GOT3 (cell line): Measurements from ENCODE around the gene PRKAA2.
"Not testable (repeated sequence)": the region's sequence is repeated elsewhere in the genome, so short reads cannot be mapped to it uniquely, and the experiment has no call there.

ENCODE experiments used
- DNase-seq: peaks from one replicate; lab custom pipeline; 2025; ENCODE audit warnings: mixed read lengths; lab: John Stamatoyannopoulos, UW

The PRKAA2 gene

DNA sequence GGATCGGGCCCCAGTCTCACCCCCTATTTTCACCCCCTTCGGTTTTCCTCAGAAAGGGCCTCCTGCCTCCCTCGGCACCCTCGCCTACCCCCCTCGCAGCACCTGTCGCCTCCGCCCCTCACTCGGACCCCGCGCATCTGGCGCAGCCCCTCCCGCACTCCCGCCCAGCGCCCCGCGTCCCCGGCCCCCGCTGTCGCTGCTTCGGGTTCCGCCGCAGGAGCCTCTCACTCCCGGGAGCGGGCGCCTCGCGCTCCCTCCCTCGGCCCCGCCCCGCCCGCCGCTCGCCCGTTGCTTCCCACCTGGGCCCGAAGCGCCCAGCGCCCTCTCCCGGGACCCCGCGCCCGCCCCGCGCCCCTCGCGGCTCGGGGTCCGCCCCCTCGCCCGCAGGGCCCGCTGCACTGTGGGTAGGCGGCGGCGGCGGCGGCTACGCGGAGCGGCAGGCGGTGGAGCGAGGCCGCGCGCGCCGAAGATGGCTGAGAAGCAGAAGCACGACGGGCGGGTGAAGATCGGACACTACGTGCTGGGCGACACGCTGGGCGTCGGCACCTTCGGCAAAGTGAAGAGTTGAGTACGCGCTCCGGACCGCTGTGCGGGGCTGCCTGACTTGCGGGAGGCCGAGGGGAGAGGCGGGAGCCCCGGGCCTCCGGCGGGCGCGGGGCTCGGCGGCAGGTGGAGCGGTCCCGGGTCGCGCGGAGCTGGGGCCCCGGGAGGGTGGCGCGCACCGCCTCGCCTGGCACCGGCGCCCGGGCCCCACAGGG is at the start of gene PRKAA2:
Gene PRKAA2 (plus strand): TSS at position 396 of the 758 bp plus-strand sequence. CDS start 74 bp downstream, at position 470.
- DNase-seq: peak; percentile 2

- DNase-seq: not testable (repeated sequence)
These were observed 49.5 kb upstream of the PRKAA2 start for GRCh38 chr1:56595397-56596191.

DNA sequence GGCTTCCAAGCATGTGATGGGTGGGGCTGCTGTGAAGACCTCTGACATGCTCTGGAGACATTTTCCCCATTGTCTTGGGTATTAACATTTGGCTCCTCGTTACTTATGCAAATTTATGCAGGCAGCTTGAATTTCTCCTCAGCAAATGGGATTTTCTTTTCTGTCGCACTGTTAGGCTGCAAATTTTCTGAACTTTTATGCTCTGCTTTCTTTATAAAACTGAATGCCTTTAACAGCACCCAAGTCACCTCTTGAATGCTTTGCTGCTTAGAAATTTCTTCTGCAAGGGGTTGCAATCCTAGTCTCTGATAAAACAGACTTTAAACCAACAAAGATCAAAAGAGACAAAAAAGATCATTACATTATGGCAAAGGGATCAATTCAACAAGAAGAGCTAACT is 35.0 kb upstream of the PRKAA2 start:
- not testable (repeated sequence) for DNase-seq

GRCh38 chr1:56610770-56611169 is 34.3 kb upstream of the PRKAA2 start:
- not testable (repeated sequence) for DNase-seq

GRCh38 chr1:56617141-56617540 is 28.0 kb upstream of the PRKAA2 start:
- DNase-seq: no peak

DNA sequence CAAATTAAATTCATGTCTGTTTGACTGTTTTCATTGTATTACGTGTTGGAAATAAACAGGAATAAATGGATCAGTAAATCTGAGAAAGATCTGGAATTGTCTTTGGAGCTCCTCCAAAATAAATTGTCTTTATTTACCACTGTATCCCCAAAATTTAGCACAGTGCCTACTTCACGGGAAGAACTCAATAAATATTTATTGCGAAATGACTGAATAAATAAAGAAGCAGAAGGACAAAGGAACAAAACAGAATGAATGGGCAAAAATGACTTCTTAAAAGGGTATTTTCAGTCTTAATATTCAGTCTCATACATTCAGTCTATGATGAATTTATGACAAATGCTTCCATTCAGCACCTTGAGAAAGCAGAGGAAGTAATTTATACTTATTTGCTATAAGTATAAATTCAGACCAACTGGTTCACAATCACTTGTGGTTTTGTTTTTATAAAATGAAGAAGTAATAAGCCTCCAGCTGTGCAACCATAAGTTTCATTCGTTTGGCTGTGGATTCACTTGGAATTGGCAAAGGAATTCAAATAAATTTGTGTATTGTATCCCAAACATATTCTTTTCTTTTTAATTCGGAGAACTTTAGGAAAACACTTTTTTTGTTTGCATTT is 19.2 kb upstream of the PRKAA2 start:
- no peak for DNase-seq

GRCh38 chr1:56626546-56626945 is 18.6 kb upstream of the PRKAA2 start:
- no peak for DNase-seq

DNA sequence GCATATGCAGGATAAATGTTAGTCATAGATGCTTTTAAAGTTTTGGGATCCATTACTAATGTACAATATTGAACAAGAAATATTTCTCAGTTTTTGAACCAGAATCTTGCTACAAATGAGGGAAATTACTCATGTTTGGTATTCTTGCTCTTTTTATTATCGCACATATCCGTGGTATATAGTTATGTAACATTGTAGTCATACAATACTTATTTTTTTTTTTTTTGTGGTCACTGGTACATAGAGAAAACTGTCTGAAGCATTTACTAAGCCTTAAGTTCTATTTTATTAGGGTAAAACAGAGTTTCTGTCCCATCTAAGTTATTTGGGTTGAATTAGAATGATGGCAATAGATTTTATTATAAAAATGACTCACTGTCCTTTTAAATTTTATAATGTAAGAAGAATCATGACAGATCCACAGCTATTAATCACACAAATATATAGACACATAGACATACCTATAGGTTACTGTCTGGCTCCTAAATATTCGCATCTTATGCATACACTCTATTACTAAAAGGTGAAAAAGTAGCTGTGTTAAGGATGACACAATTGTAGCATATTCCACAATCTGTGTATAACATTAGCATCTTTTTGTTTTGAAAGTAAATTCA is 18.0 kb upstream of the PRKAA2 start:
- DNase-seq: no peak

DNA sequence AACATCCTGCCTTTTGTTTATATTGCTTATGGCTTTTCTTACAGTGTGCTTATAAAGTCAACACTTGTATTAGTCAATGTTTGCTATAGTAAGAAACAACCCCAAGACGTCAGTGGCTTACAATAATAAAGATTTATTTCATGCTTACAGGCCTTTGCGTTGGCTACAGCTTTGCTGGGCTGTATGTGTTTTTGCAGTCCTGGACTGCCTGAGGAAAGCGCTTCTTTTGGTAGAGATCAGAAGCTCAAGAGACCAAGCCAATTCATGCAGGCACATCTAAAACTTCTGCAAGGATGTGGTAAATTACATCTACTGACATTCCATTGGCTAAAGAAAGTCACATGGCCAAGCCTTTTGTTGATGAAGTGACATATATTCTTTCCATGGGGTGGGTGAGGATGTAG is 17.5 kb upstream of the PRKAA2 start:
- DNase-seq: no peak

DNA sequence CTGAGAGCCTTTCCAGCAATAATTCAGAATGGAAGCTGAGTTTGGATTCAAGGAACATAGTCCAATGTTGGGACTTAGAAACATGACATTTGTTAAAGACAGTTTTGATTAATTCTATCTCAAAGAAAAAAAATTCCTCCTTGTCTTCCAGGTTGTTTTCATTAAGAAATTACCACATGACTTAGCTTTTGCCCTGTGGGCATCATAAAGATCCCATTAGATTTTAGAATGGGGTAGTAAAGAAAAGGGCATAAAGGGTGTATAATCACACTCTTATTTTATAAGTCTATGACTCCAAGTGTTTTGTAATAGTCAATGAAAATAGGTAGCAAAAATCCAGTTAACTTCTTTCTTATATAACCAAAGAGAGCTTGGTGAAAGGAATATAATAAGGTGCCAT is 14.3 kb upstream of the PRKAA2 start:
- no peak for DNase-seq

GRCh38 chr1:56631901-56632300 is 13.2 kb upstream of the PRKAA2 start:
- no peak for DNase-seq

DNA sequence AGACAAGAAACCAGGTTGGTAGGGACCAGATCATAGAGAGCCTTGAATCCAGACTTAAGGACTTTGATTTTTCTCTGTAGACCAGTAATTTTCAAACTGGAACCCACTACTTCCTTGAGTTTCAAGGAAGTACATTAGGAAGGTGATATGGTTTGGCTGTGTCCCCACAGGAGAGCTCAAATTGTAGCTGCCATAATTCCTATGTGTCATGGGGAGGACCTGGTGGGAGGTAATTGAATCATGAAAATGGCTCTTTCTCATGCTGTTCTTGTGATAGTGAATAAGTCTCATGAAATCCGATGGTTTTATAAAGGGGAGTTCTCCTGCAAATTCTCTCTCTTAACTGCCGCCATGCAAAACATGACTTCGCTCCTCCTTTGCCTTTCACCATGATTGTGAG is 10.1 kb upstream of the PRKAA2 start:
- DNase-seq: no peak

DNA sequence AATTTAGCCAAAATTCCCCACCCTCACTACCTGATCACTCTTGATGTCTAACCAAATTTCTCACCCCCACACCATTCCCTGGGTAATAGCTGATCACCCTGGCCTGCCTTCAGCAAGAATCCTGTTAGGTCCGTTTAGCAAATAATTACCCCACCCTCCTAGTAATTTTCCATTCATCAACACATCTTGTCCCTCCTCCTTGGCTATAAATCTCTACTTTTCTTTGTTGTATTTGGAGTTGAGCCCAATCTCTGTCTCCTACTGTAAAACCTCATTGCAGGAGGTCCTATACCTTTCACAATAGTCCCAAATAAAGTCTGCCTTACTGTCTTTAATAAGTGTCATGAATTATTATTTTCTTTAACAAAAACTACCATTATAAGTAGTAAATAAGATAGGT is 6.9 kb upstream of the PRKAA2 start:
- no peak for DNase-seq

DNA sequence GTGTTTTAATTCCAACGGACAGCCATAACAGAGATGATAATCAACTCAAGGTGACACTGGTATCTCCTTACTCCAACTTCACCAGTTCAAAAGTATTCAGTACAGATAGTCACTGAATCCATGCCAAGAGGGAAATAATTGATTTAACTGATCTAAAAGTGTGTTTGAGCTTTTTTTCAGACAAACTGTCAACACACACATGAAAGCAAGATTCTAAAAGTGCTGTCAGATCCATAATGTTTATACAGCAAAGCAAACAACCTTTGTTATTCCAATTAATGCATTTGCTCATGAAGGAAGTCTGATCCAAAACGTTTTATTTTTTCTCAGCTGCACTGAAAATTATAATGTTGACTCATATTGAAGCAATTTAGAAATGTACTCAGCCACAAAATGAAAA is 5.9 kb upstream of the PRKAA2 start:
- no peak for DNase-seq

- no peak for DNase-seq
These were observed 1.5 kb upstream of the PRKAA2 start for GRCh38 chr1:56643661-56644060.

GRCh38 chr1:56644064-56644918 is 823 bp upstream of the PRKAA2 start:
- no peak for DNase-seq

- no peak for DNase-seq
These were observed 677 bp downstream of the PRKAA2 start for GRCh38 chr1:56645677-56646305.

GRCh38 chr1:56646611-56647010 is 1.5 kb downstream of the PRKAA2 start:
- no peak for DNase-seq

DNA sequence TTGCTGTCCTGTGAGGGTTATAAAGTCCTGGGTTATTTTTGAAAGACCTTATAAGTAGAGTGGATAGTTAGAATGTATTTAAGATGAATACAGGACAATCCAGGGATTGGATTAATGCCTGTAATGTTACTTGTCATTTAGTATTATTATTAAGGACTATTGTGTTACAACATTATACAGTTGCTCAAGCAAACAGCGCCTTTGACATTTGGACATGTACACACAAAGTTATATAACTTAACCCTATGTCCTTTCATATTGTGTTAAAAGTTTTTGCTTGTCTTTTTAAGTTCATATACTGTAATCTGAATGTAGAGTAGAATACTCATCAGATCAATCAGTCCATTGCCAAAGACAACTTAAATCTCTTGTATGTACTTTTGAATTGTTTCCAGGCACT is 2.0 kb downstream of the PRKAA2 start:
- DNase-seq: no peak

DNA sequence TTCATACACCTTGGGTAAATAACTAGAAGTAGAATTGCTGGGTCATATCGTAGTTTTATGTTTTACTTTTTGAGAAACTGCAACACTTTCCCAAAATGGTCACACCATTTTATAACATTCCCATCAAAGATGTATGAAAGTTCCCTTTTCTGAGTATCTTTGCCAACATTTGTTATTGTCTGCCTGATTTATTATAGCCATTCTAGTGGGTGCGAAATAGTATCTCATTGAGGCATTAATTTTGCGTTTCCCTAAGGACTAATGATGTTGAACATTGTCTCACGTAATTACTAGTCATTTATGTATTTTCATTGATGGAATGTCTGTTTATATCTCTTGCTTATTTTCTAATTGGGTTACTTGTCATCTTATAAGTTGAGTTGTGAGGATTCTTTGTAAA is 3.4 kb downstream of the PRKAA2 start:
- DNase-seq: no peak
